K562 (cell line): ENCODE results near the gene PRMT7. TPM values are rescaled to one million over a fixed set of nuclear protein-coding genes. Genes with fewer than 3 reads are reported as not detected.

Experiments
- ARID3A ChIP-seq: IDR thresholded peaks from 2 replicates; pipeline ENCODE4 v1.6.1; 2012; ENCODE audit warnings: low read depth, low read length, improper control_type of control experiment, borderline replicate concordance
- E2F8 ChIP-seq: fragments of 450-650 bp; IDR thresholded peaks from 2 replicates; pipeline ENCODE4 v1.7.1; 2018; ENCODE audit warnings: mild to moderate bottlenecking, low read depth; ENCODE audit not compliant: partially characterized antibody
- MXD1 ChIP-seq: fragments of 250-450 bp; sonication (Bioruptor Pico); IDR thresholded peaks from 2 replicates; pipeline ENCODE4 v1.8.0; 2021; ENCODE audit warnings: borderline replicate concordance, mild to moderate bottlenecking, moderate library complexity; ENCODE audit not compliant: poor library complexity, severe bottlenecking
- MYBL2 ChIP-seq, 2 experiments: fragments of 450-650 bp in 1 of 2; sonication (generic) in 1 of 2; formaldehyde crosslinking in 1 of 2; IDR thresholded peaks; 2 replicates each; pipeline versions ENCODE4 v1.6.1 to v1.8.1; 2017 to 2022; ENCODE audit warnings: borderline replicate concordance in 1 of 2, inconsistent platforms in 1 of 2, low read depth in 1 of 2, mild to moderate bottlenecking in 1 of 2, missing genetic modification reagents in 1 of 2, moderate library complexity in 1 of 2
- NEUROD1 ChIP-seq: fragments of 150-350 bp; IDR thresholded peaks from 2 replicates; pipeline ENCODE4 v1.6.1; 2014; ENCODE audit warnings: borderline replicate concordance, low read length, low read depth; ENCODE audit not compliant: partially characterized antibody
- PHB2 ChIP-seq: fragments of 450-650 bp; IDR thresholded peaks from 2 replicates; pipeline ENCODE4 v1.6.1; 2017; ENCODE audit warnings: low read depth
- PRDM10 ChIP-seq: fragments of 450-650 bp; IDR thresholded peaks from 2 replicates; pipeline ENCODE4 v1.6.1; 2018; ENCODE audit not compliant: partially characterized antibody
- TBL1XR1 ChIP-seq, 2 experiments: IDR thresholded peaks; 2 replicates each; pipeline ENCODE4 v1.6.1; 2012; ENCODE audit warnings: improper control_type of control experiment in 2 of 2, low read length in 2 of 2, mild to moderate bottlenecking in 1 of 2
- ZNF511 ChIP-seq: sonication (generic); formaldehyde crosslinking; IDR thresholded peaks from 2 replicates; pipeline ENCODE4 v1.8.0; 2022; ENCODE audit warnings: mild to moderate bottlenecking, missing genetic modification reagents
- polyA plus RNA-seq, 8 experiments: library from polyadenylated mRNA; depleted of rRNA in 4 of 8; stranded (reverse) in 5 of 8; unstranded in 3 of 8; fragments of >200 nt; fragmentation: Nextera tagmentation in 2 of 8; fragmentation: Illumina TruSeq in 1 of 8; extraction: Ambion mirVana in 2 of 8; extraction: Trizol in 1 of 8; gene quantifications; 2 replicates each; pipeline versions ENCODE4 v1.2.1 to v1.2.3, GENCODE V29; 2011 to 2014; ENCODE audit warnings: inconsistent platforms in 1 of 8, missing spikeins in 1 of 8
- total RNA-seq, 7 experiments: library from RNA; depleted of rRNA in 6 of 7; stranded (reverse); fragments of >200 nt in 6 of 7; fragmentation: Illumina TruSeq in 2 of 7; extraction: Trizol in 2 of 7; gene quantifications; 2 replicates each; pipeline versions ENCODE4 v1.2.1 to v1.2.3, GENCODE V29; 2011 to 2021; ENCODE audit warnings: low replicate concordance in 1 of 7

PRMT7 gene
- total and polyA plus RNA-seq, 9 of the 15 experiments (the other 6 are each of a cell fraction or from before 2014, with no cell fraction given), result 6.4 to 88.8 (median 73.1) TPM

- no peak for TF ChIP-seq ARID3A
- TF ChIP-seq MXD1, result no peak
- no peak for TF ChIP-seq TBL1XR1 (IDR thresholded peaks at IDR 0.05; ENCODE audit: low read length in 2 of 2)
- TF ChIP-seq PRDM10, result no peak
- no peak for TF ChIP-seq ZNF511 (CRISPR knock-in tag)
- no peak for TF ChIP-seq E2F8
- TF ChIP-seq MYBL2 (IDR thresholded peaks at IDR 0.05; ENCODE audit: low read depth), result no peak
- TF ChIP-seq MYBL2 (CRISPR knock-in tag; IDR thresholded peaks at IDR 0.05; ENCODE audit: borderline replicate concordance), result no peak
- no peak for TF ChIP-seq PHB2
- TF ChIP-seq NEUROD1, result no peak
Observed at GRCh38 chr16:68347605-68348004, 36.8 kb downstream of the PRMT7 start (continued).
